Activated T-cell treated with anti-CD3 and anti-CD28 coated beads, Interleukin-2, amount 50 U/mL, for 24 hours (primary cell): Measurements from ENCODE around the gene CDK6.
"Not testable (repeated sequence)": the region's sequence is repeated elsewhere in the genome, so short reads cannot be mapped to it uniquely, and the experiment has no call there.

Experiments used
- DNase-seq: peaks from one replicate; pipeline ENCODE4 v3.0.0-alpha.2; 2020
- H3K27ac Mint-ChIP-seq: 2 replicates; pipeline ENCODE4 v1.8.0; 2020; ENCODE audit warnings: mild to moderate bottlenecking, mixed read lengths
- H3K27me3 Mint-ChIP-seq: 2 replicates; pipeline ENCODE4 v1.8.0; 2020; ENCODE audit warnings: mixed read lengths
- H3K36me3 Mint-ChIP-seq: 2 replicates; pipeline ENCODE4 v1.8.0; 2020; ENCODE audit warnings: low read depth, mixed read lengths
- H3K4me1 Mint-ChIP-seq: 2 replicates; pipeline ENCODE4 v1.8.0; 2020; ENCODE audit warnings: low read depth, mixed read lengths
- H3K4me3 Mint-ChIP-seq: 2 replicates; pipeline ENCODE4 v1.8.0; 2020; ENCODE audit warnings: mild to moderate bottlenecking, moderate library complexity, mixed read lengths
- H3K9me3 Mint-ChIP-seq: 2 replicates; pipeline ENCODE4 v1.8.0; 2020; ENCODE audit warnings: mixed read lengths

Gene CDK6

DNA sequence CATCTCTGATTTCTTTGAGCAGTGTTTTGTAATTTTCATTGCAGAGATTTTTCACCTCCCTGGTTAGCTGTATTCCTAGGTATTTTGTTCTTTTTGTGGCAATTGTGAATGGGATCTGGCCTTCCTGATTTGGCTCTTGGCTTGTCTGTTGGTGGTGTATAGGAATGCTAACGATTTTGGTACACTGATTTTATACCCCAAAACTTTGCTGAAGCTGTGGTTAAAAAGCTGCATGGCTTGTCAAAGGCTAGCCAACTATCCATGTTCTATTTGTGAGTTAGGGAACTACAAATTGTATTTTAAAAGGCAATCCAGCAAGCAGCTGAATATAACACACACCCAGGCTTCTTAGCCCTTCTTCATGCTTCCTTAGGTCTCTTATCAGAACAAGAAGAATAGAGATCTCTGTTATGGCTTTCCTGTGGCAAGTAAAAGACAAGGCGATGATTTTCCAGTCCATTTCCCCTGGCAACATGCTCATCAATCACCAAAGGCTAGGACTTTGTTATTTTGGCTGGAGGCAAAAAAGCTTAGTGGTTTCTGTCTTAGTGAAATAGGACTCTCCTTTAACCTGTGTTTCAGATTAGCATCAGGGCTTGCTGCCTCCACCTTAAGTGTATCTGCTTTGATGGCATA lies 77.5 kb downstream of the CDK6 start:
- Mint-ChIP-seq H3K27me3 (no peaks in the 10 kb centered on the region), H3K4me1 (peaks cover 49% of the 10 kb centered on the region), H3K27ac (no peak overlapping the region), H3K9me3 (no peaks in the 10 kb centered on the region), H3K36me3 (peaks cover 90% of the 10 kb centered on the region), H3K4me3 (no peak overlapping the region)
- DNase-seq, result no peak

DNA sequence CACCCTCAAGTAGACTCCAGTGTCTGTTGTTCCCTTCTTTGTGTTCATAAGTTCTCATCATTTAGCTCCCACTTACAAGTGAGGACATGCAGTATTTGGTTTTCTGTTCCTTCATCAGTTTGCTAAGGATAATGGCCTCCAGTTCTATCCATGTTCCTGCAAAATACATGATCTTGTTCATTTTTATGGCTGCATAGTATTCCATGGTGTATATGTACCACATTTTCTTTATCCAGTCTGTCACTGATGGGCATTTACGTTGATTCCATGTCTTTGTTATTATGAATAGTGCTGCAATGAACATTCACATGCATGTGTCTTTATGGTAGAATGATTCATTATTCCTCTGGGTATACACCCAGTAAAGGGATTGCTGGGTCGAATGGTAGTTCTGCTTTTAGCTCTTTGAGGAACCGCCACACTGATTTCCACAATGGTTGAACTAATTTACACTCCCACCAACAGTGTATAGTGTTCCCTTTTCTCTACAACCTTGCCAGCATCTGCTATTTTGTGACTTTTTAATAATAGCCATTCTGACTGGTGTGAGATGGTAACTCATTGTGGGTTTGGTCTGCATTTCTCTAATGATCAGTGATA lies 79.0 kb downstream of the CDK6 start:
- Mint-ChIP-seq H3K4me1 (peaks cover 54% of the 10 kb centered on the region), H3K36me3 (peaks cover 88% of the 10 kb centered on the region)
- H3K9me3 Mint-ChIP-seq, DNase-seq, H3K27me3 Mint-ChIP-seq, H3K27ac Mint-ChIP-seq, H3K4me3 Mint-ChIP-seq: not testable (repeated sequence)

DNA sequence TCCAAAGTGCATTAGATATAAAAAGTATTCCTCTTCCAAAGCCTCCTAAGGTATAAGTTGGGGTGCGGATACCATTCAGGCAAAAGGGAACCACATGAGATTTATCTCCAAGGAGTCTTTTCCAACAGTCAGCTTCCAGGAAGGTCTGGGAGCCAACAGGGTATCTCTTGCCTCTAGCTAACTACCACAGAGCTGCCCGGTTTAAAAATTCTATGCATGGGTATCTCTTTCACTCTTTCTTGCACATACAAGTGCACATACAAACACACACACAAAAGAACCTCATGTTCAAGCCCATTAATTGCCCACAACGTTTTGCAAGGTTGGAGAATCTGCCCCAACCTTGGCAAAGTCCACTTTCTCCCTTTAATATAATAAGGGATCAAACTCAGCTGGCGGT lies 80.7 kb downstream of the CDK6 start:
- Mint-ChIP-seq H3K9me3 (no peaks in the 10 kb centered on the region), H3K4me3 (no peak overlapping the region), H3K27me3 (no peaks in the 10 kb centered on the region), H3K36me3 (peaks cover 89% of the 10 kb centered on the region), H3K4me1 (peaks cover 57% of the 10 kb centered on the region), H3K27ac (no peak overlapping the region)
- no peak for DNase-seq

DNA sequence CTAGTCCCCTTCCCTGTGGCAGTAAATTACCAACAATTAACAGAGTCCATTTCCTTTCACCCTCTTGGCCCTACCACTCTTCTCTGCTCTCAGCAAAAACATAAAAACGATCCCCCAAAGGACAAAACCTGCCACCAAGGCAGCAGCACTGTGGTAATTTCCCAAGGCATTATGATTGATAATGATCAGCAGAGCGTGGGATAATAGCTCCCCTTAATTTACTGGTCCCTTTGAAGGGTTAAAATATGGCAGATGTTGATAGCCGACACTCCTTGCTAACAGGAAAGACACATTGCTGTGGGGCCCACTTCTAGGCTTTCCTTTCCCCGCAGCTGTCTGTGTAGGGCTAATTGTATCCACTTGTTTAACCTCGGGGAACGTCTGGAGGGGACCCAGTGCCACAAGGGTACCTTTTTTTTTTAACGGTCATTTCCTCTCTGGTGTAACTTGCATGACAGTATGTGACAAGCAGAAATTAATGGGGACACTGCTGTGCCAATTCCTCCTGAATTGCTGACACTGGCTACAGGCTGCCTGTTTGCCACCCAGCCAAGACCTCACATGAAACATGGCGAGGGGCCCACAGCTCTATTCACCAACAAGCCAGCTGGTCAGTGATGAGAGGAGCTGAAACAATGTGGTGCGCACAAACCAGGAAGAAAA lies 81.3 kb downstream of the CDK6 start:
- Mint-ChIP-seq H3K27me3 (no peaks in the 10 kb centered on the region), H3K9me3 (no peaks in the 10 kb centered on the region), H3K4me1 (peaks cover 62% of the 10 kb centered on the region), H3K36me3 (peaks cover 90% of the 10 kb centered on the region), H3K27ac (peak overlapping the region; percentile 80), H3K4me3 (no peak overlapping the region)
- DNase-seq, result no peak

DNA sequence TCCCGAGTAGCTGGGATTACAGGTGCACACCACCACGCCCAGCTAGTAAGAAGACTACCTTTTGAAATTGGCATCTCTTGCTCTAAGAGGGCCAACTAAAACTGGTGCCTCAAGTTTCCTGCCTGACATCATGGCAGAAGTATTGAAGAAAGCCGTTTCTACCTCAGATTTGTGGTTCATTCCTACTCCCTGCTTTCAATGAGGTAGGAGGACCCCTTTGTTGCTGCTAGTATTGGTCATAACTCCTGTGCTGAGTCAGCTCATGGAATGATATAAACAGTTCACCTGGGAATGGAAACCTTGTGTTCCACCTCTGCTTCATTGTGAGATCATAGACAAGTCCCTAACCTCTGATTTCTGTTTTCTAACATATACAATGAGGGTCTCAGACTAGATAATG lies 82.8 kb downstream of the CDK6 start:
- Mint-ChIP-seq H3K36me3 (peaks cover 90% of the 10 kb centered on the region), H3K27me3 (no peaks in the 10 kb centered on the region), H3K9me3 (no peaks in the 10 kb centered on the region), H3K4me1 (peaks cover 69% of the 10 kb centered on the region), H3K27ac (peak overlapping the region; percentile 80), H3K4me3 (no peak overlapping the region)
- DNase-seq, result no peak

DNA sequence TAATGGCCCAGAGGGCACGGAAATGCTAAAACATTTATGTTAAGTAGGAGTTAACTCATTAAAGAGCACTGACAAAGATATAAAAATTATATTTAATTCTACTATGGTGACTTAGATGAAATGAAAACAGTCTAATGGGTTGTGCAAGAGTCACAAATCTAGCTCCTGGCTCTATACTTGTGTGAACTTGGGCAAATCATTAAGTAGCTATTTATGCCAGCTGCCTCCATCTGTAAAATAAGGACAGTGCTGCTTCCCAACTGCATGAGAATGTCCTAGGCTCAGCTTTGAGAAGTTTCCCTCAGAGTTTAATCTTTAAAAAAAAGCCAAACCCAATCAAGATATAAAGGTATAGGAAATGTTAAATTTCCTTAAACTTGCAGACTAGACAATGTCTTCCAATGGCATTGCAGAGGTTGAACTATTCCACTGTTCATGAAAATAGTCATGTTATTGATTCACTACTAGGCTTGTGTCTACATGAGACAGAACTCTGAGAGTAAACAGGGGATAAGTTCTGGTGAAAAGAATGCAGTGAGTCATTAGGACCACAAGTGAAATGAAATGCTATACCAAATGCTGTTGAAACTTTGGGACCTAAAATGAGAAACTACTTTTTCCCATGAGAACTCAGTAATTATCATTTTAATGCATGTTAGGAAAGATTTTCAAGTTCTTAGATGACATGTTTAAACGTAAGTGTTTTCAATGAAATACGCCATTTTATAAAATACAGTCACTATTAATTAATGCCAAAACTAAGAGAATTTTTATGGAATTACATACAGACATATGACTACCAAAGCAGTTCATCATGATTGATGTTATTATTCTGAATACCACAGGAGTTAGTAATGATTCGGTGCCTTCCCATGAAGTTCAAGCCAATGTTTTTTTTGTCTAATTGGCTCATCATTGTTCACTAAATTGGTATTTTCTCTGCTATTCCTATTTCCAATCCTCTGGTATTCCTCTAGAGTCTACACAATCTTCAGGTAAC lies 84.2 kb downstream of the CDK6 start:
- DNase-seq, result no peak
- H3K27ac Mint-ChIP-seq, result peak overlapping the region; percentile 87
- peaks cover 82% of the 10 kb centered on the region for H3K4me1 Mint-ChIP-seq

DNA sequence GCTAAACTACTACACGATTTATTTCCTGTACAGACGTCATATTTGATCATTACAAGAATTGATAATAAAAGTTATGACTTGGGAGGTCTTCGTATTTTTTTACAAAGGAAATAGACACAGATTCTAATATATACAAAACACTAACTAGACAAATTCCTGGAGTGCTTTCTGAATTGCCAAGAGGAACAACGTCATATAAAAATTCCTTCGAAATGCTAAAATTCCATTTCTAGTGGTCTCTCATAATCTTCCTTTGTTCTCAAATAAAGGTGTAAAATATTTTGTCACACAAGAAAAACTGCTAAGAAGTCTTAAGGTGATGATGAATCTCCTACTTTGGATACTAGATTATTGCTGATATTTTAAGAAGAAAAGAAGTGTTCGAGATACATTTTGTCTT lies 85.4 kb downstream of the CDK6 start:
- no peaks in the 10 kb centered on the region for H3K27me3 Mint-ChIP-seq
- peak overlapping the region; percentile 57 for H3K27ac Mint-ChIP-seq
- H3K9me3 Mint-ChIP-seq, result no peaks in the 10 kb centered on the region
- peaks cover 90% of the 10 kb centered on the region for H3K36me3 Mint-ChIP-seq
- no peak for DNase-seq
- H3K4me1 Mint-ChIP-seq, result peaks cover 81% of the 10 kb centered on the region
- H3K4me3 Mint-ChIP-seq, result no peak overlapping the region

More for the DNA sequence above, 84.2 kb downstream of the CDK6 start:
- H3K27me3 Mint-ChIP-seq, result no peaks in the 10 kb centered on the region
- H3K36me3 Mint-ChIP-seq, result peaks cover 90% of the 10 kb centered on the region
- no peak overlapping the region for H3K4me3 Mint-ChIP-seq
- H3K9me3 Mint-ChIP-seq, result no peaks in the 10 kb centered on the region

DNA sequence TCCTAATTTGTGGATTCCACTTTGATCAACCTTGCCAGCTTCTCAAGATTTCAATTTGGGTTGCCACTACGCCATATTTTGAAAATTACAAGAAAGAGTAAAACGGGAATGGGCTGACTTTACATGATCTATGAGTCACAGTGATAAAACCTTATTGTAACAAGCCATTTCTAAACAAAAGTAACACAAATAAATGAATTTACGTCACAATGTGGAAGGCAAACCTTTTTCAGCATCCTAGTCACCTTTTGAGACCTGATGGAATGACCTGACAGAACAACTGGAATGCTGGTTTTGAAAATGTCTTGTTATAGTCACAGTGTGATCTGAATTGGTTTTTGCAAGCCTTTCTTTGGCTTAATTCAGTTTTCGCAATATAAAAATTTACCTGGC lies 85.9 kb downstream of the CDK6 start:
- DNase-seq, result no peak
- H3K27ac Mint-ChIP-seq, result peak overlapping the region; percentile 66
- no peaks in the 10 kb centered on the region for H3K9me3 Mint-ChIP-seq
- H3K4me3 Mint-ChIP-seq, result no peak overlapping the region
- H3K4me1 Mint-ChIP-seq, result peaks cover 81% of the 10 kb centered on the region
- H3K27me3 Mint-ChIP-seq, result no peaks in the 10 kb centered on the region
- H3K36me3 Mint-ChIP-seq, result peaks cover 90% of the 10 kb centered on the region

DNA sequence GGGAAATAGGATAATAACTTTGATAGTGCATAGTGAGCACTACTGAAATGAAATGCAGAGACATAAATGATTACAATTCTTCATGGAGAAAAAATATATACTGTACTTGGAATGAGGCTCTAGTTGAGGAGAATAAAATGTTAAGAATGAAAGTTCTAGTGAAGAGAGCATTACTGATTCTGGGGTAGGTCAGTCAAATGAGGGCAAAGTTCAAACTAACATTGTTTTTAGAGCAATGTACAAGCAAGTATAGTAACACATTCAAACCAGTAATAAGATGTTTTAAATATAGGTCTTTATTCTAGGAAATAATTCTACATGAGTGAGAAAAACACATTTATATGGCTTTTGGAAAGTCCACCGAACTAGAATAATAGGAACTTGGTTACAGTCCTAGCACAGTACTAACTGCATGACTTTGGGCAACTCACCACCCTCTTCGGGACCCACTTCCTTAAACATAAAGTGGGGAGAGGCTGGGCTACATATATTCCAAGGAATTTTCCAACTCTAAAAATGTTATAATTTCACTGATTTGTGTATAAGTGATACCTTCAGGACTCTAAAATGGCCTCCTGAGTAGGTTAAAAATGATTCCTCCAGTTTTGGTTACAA lies 86.4 kb downstream of the CDK6 start:
- Mint-ChIP-seq H3K4me3 (no peak overlapping the region), H3K9me3 (no peaks in the 10 kb centered on the region), H3K27ac (peak overlapping the region; percentile 81), H3K27me3 (no peaks in the 10 kb centered on the region), H3K4me1 (peaks cover 80% of the 10 kb centered on the region), H3K36me3 (peaks cover 90% of the 10 kb centered on the region)
- no peak for DNase-seq

DNA sequence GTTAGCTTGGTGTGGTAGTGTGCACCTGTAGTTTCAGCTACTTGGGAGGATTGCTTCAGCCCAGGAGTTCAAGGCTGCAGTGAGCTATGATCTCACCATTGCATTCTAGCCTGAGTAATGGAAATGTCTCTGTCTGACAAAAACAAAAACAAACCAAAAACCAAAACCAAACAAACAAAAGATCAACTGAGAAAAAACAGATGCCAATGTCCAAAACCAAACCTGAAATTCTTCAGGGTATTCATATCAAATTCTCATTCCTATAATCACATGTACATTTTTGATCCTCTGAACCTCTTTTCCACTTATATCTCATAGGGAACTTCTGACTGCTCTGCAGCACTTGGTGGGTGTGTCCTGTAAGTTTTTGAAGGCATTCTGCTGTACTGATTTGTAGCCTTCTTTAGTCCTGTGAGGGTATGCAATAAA lies 87.0 kb downstream of the CDK6 start:
- H3K27me3 Mint-ChIP-seq, result no peaks in the 10 kb centered on the region
- no peak overlapping the region for H3K4me3 Mint-ChIP-seq
- H3K36me3 Mint-ChIP-seq, result peaks cover 86% of the 10 kb centered on the region
- H3K9me3 Mint-ChIP-seq, result no peaks in the 10 kb centered on the region
- peak overlapping the region; percentile 81 for H3K27ac Mint-ChIP-seq
- H3K4me1 Mint-ChIP-seq, result peaks cover 77% of the 10 kb centered on the region
- no peak for DNase-seq

DNA sequence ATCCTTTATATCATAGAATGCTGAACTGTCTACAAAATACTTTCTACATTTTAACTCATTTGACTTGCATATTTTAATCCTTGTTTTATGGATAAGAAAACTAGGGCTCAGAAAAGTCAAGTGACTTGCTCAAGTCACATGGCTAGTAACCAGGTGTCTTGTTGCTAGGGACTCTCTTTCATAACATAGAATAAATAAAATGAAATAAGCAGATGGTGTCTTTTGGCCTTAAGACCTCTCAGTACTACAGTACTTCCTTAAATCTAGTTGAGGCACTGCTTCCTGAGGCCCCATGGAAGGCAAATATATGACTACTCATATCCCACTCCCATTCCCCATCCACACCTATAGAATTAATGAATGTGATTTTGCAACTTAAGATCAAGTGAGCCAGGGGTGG lies 87.9 kb downstream of the CDK6 start:
- DNase-seq, result no peak
- peaks cover 86% of the 10 kb centered on the region for H3K36me3 Mint-ChIP-seq
- H3K4me1 Mint-ChIP-seq, result peaks cover 77% of the 10 kb centered on the region
- H3K4me3 Mint-ChIP-seq, result no peak overlapping the region
- H3K27me3 Mint-ChIP-seq, result no peaks in the 10 kb centered on the region
- no peak overlapping the region for H3K27ac Mint-ChIP-seq
- peaks cover 3% of the 10 kb centered on the region for H3K9me3 Mint-ChIP-seq

DNA sequence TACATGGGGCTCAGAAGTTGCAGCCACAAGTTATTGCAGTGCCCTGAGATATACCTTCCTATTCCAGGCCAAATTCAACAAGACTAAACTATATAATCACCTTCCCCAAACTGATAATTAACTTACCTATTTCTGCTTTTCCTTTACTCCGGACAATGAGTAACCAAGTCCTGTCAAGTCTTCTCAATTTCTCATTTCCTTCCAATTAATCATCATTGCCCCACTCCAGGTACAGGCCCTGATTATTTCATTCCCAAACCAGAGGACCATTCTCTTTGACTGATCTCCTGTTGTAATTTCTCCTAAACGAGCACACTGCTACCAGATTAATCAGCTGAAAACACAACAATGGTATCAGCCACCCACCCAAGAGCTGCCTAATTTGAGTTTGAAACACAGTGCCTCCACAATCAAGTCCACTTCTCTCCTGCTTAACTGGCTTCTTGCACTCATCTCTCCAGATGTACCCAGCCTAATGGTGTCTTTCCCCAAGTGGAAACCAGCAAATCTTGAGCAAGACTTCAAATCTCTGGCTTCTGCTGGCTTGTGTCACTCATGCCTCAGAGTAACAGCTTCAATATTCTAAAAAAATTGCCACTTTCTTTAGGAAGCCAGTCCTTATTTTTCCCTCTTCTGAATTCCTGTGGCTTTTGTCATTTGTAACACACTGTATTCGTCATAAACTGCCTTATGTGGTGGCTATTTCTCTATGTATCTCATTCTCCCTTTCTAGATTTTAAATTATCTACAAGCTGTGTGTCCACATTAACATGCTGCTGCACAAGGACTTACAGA lies 89.1 kb downstream of the CDK6 start:
- peaks cover 74% of the 10 kb centered on the region for H3K4me1 Mint-ChIP-seq

DNA sequence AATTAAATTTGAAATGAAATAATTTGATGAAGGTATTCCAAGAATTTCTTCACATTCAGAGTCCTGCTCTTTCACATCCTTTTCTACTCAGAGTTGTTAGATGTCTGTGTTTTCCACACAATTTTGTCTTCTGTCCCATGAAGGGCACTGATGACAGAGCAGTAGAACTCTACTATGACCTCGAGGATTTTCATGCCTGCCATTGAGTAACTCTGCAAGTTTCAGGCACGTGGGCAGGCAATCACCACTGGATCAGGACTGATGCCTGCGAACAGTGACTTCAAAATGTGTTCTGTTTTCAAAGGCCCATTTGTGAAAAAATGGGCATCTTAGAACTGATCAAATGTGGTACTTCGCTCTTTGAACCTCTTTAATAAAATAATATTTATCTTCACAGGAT lies 91.1 kb downstream of the CDK6 start:
- H3K4me1 Mint-ChIP-seq, result peaks cover 72% of the 10 kb centered on the region
- H3K27me3 Mint-ChIP-seq, result no peaks in the 10 kb centered on the region
- H3K36me3 Mint-ChIP-seq, result peaks cover 89% of the 10 kb centered on the region
- no peak overlapping the region for H3K4me3 Mint-ChIP-seq
- peaks cover 3% of the 10 kb centered on the region for H3K9me3 Mint-ChIP-seq
- H3K27ac Mint-ChIP-seq, result no peak overlapping the region
- no peak for DNase-seq

More for the DNA sequence above, 89.1 kb downstream of the CDK6 start:
- DNase-seq, result no peak
- Mint-ChIP-seq H3K27ac (peak overlapping the region; percentile 63), H3K9me3 (peaks cover 3% of the 10 kb centered on the region), H3K36me3 (peaks cover 88% of the 10 kb centered on the region), H3K4me3 (no peak overlapping the region), H3K27me3 (no peaks in the 10 kb centered on the region)
